Loucy (cell line): ENCODE data around the gene FGD5.

ENCODE experiments used
- CTCF ChIP-seq: fragments of 200-600 bp; sonication (generic); conservative IDR thresholded peaks from 2 replicates; pipeline ENCODE4 v1.5.1; 2014; ENCODE audit warnings: mild to moderate bottlenecking, antibody characterized with exemption, low read length
- EZH2phosphoT487 ChIP-seq: fragments of 200-600 bp; IDR thresholded peaks from 2 replicates; pipeline ENCODE4 v1.6.1; 2018; ENCODE audit warnings: antibody characterized with exemption, mild to moderate bottlenecking, moderate library complexity, borderline replicate concordance

- TF ChIP-seq CTCF (no peak), EZH2phosphoT487 (no peak)
These were observed 12.0 kb upstream of the FGD5 start for GRCh38 chr3:14806641-14807263.
